Activated CD8-positive, alpha-beta memory T cell treated with anti-CD3 and anti-CD28 coated beads for 24 hours (primary cell): ENCODE data around the gene BCL2.

Source experiments
- DNase-seq: peaks from one replicate; pipeline ENCODE4 v3.0.0-alpha.2; 2020

Gene BCL2

GRCh38 chr18:63284827-63285733, 34.5 kb downstream of the BCL2 start:
- DNase-seq: no peak

DNA sequence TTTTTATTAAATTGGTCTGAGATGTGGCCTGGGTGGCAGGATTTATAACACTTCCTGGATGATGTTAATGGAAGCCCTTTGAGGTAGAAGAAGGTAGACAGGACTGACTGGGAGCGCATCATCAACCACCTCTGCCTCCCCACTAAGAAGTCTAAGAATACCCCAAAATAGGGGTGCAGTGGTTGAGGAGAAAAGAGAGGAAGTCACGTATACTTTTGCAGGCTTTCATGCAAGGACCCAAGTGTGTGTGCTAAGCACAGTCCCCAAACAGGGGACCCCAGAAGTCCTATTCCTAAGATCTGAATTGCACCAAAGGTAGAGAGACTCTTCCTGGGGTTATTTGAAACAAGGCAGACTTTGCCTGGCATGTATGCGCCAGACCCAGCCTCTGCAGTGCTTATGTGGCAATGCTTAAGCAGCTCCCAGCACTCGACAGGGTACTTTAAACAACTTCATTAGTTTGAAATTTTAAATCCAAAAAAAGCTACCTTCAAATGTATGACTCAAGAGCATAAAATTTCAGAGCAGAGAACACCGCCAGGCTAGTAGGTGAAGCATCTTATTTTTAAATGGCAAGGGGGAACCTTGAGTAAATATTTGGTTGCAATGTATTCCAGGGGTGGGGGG, 35.3 kb downstream of the BCL2 start:
- no peak for DNase-seq

DNA sequence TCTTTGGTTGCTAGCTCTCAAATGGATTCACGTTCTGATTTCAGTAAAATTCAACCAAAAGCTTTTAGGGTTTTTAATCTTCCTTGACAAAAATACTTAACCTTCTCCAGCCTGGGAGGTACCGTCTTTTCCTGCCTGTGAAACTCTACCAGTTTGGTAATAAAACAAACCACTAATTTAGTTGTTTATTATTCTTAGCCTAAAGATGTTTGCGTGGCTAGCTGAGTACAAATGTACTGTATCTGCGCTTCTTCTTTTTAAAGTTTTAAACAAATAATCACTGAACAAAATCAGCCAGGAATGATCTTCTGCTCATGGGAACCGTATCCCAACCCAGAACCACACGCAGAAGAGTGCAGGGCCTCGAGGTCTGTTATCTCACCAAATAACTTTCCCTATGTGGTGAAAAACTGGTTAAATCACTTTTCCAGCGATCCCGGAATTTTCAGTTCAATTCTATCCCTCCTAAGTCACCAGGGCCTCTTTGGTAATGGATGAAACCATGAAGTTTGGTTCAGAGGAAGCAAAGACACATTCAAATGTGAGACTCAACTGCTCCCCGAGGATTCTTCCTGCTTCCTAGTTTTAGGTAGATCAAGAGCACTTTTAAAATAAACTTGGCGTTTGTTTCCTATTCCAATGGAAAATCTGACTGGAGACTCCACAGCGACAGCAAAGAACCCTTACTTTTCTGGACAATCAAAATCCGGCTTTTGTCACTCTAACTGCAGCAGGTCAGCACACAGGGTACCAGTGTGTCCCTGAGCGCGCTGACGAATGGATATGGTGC, 36.1 kb downstream of the BCL2 start:
- DNase-seq: no peak

- DNase-seq: no peak
Observed at GRCh38 chr18:63282793-63283192, 36.8 kb downstream of the BCL2 start.

- no peak for DNase-seq
Observed at GRCh38 chr18:63273222-63273927, 46.2 kb downstream of the BCL2 start.

GRCh38 chr18:63272638-63273037, 46.9 kb downstream of the BCL2 start:
- no peak for DNase-seq

- DNase-seq: no peak
Observed at GRCh38 chr18:63271881-63272299, 47.7 kb downstream of the BCL2 start.

- no peak for DNase-seq
Observed at GRCh38 chr18:63271148-63271547, 48.4 kb downstream of the BCL2 start.

DNA sequence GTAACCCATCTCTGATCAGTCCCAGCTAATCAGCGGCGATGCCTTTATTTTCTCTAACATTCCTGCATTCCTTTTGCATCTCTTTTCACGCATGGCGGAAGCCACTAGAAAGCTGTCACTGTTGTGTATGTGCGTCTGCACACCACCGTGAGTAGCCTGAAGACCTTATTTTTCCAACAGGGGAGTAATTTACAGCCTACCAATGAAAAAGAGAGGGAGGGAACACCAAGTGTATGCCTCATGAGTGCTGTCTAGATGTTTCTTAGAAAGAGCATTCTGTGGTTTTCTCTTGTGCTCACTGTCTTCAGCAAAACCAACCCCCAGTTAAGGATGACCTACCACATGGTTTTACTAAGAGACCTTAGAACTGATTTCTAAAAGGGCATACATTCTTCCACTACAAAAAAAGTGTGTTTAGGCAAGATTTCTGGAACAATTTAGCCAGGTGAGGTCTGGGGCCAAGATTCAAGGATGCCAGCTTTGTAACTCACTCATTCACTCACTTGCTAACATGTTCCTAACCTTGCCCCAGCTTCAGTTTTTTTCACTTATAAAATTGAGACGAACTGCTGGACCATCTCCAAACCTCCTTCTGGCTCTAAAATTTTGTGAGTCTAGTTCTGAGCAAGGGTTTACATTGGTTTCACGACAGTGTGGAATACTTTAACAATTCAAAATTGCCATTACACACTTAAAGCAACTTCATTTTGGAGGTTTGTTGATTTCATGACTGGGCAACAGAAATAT, 51.4 kb downstream of the BCL2 start:
- DNase-seq: no peak

DNA sequence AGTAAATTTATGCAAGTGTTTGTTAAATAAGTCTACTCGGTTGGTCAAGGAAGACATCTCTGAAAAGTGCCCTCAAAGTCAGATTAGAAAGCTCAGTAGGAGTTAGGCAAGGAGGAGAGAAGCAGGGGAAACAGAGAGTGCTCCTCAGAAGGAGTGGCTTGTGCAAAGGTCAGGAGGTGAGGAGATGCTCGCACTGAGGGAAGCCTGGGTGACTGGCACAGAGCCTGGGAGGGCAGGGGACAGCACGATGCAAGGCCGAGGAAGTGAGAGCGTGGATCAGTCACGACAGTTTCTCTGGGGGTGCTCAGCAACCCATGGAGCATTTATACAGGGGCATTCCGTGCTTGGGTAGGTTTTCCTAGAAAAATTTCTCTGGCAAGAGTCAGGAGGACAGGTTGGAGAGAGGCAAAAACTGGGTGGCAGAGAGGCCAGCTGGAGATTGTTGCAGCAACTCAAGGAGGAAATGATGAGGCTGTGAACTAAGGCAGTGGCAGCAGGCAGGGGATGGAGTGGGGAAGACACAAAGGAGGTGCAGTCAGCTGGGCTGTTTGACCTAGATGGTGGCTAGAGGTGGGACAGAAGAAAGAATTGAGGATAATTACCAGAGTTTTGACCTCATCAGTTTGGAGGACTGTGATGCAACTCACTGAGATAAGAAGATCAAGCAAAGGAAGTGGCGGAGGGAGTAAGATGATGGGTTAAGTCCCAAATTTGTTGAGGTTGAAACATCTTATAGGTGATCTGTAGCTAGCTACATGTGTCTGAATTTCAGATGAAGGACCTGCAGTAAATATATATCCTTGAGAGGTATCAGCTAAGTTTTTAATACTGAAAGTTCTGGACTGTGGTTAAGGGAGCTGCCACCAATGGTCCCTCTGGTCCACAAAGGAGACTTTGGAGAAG, 52.4 kb downstream of the BCL2 start:
- DNase-seq: no peak

GRCh38 chr18:63265326-63265725, 54.2 kb downstream of the BCL2 start:
- no peak for DNase-seq

GRCh38 chr18:63264871-63265270, 54.7 kb downstream of the BCL2 start:
- no peak for DNase-seq

GRCh38 chr18:63263444-63263843, 56.1 kb downstream of the BCL2 start:
- no peak for DNase-seq

GRCh38 chr18:63262369-63263335, 56.9 kb downstream of the BCL2 start:
- no peak for DNase-seq

GRCh38 chr18:63261029-63261428, 58.5 kb downstream of the BCL2 start:
- DNase-seq: no peak

GRCh38 chr18:63260380-63260754, 59.2 kb downstream of the BCL2 start:
- DNase-seq: no peak

- DNase-seq: no peak
Observed at GRCh38 chr18:63259567-63260379, 59.8 kb downstream of the BCL2 start.

GRCh38 chr18:63258749-63259566, 60.6 kb downstream of the BCL2 start:
- no peak for DNase-seq
